ENCODE data around the gene TMUB2.
"Not testable (repeated sequence)": the region's sequence is repeated elsewhere in the genome, so short reads cannot be mapped to it uniquely, and the experiment has no call there.

TMUB2 gene

DNA sequence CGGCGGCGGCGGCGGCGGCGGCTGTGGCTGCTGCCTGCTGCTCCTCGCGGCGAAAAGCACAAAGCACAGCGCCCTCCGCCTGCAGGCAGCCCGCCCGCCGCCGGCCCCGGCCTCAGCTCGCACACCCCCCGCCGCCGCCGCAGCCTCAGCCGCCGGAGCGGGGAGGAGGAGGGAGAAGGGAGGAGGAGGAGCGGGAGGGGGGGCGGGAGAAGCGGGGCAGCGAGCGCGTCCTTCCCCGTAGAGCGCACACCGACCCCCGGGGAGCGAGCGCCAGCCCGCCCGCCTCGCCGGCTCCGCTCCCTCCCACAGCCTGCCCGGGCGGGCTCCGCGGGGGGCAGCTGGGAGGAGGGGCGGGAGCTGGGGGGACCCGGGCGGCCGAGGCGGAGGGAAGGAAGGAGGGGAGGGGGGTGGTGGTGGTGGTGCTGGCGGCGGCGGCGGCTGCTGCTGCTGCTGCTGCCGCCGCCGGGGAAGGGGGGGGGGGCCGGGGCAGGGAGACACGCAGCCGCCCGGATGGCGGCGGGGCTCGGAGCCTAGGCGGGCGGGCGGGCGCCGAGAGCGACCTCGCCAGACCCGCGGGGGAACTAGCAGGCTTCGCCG, 32.9 kb downstream of the TMUB2 start, which contains the start of gene UBTF:
Gene UBTF (minus strand): TSS at position 60 of the 597 bp plus-strand sequence. CDS start 1,446 bp downstream, outside the sequence.
- no peak for DNase-seq

DNA sequence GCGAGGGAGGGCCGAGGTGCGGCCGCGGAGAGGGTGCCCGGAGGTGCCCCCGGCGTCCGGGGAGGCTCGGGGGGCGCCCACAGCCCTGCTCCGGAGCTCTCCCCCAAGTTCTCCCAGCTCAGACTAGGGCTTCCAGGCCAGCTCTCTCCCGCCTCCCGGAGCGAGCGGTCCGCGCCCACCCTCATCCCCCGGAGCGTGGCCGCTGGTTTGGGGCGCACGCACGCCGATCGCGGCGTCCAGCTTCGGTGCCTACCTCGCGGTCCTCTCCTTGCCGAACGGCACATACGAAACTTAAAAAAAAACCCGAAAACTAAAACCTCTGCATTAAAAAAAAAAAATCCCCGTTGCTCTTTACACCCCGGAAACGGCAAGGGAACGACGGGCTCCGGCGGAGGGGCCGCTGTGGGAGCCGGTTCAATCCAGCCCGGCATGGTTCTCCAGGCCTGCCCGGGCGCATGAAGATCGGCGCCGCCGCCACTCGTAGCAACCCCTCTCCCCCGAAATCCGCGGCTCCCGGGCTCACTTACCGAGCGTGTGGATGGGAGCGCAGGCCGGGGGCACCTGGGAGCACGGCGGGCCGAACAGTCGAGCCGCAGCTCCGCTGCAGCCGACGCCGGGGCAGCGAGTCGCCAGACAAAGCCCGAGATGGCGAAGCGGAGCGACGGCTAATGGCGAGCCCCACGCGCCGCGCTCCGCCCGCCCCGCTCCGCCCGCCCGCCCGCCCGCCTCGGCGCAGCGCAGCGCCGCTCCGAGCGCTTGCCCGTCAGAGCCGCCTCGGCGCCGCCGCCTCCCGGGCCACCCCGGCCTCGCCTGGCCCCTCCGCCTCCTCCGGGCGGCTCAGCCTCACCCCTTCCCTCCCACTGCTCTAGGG, 33.7 kb downstream of the TMUB2 start:
- peak; percentile 33 to 50 for DNase-seq

DNA sequence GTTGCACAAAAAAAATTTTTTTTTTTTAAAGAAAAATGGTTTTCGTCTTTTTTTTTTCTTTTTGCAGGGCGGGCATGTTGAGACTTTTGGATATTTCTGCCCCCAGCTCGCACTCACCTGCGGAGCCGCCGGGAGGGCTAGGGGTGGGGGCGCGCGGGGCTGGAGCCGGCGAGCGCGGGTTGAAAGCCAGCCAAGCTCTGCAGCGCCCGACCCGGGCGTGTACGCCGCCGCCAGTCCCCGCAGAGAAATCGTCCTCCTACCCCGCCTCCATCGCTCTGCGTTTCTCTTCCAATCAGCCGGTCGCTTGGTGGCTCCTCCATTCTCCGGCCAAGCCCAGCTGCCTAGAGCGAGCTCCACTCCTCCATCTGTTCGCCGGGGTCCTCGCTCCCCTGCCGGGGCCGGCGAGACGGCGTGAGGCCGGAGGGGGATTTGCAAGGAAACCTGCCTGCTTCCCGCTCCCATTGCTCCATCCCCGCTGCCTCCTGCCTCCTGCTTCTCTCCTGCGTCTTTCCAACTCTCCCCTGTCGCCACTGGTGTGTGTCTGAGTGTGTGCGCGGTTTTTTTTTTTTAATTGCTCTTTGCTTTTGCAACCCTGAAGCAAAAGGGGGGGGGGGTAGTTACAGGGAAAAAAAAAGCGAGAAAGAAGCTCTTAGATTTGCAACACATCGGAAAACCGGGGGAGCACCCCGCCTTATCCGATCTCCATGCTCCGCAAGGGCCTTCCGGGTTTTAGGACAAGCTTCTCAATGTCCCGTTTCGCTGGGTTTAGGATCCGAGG, 34.5 kb downstream of the TMUB2 start:
- DNase-seq, result peak; percentile 71

DNA sequence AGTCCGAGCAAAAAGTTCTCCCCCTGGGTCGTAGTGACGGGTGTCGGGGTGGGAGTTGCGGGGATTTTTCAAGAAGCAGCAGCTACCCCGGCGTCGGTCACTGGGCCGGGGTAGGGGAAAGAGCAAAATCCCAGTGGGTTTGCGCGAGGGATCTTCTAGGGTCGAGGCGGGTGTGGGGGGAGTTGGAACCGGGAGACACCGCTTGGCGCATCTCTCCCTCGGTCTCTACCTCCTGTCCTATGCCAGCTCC, 35.0 kb downstream of the TMUB2 start:
- DNase-seq, result no peak

DNA sequence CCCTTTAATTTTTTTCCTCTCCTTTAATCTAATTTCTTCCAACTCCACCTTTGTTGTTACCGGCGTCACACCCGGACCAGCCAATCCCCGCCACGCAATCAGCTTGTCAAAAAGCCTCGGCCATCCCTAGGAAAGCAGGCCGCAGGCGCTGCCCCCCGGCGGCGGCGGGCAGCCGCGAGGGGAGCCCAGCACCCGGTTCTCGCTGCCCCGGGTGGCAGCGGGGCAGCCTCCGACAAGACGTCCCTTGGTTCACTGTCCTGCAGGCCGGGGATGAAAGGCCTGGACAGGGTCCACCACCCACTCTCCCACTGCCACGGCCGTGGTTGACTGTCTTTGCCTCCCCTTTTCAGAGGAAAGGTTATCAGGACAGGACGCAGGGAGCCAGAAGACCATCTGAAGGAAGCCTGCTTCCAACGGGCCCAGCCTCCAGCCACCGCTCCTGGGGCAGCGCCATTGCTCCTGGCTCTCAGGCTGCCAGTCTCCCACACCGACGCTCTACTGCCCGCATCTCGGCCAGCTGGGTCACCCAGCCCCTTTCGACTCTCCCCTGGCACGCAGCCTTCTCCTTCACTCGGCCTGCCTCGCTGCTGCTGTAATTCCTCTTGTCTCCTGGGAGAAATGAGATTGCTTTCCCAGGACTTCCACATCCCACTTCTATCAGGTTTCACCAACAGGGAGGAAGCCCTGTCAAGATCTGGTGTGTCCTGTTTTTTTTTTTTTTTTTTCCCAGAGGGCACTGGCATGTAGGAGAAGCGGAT, 35.5 kb downstream of the TMUB2 start:
- peak; percentile 40 to 55 for DNase-seq

DNA sequence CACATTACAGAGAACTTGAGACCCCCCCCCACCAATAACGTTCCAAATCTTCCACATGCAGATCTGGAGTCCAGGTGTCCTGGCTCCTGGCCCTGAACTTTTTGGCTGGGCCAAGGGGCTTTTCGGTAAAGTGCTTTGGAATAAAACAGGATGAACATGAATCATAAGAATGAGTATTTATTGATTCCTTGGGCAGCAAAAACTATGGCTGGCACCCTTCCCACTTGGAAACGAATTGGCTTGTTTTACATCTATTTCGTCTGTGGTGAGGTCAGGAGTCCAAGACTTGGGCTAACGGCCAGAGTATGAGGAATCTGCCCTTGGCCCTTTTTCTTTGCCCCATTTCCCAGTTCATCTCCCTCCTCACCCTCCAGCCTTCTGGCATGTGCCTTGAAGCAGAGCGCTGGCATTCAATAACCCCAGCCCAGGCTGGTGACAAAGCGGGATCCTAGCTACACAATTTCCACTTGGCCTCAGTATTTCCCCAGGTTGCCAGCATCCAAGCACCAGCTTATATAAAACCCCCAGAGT, 36.8 kb downstream of the TMUB2 start:
- DNase-seq, result no peak

DNA sequence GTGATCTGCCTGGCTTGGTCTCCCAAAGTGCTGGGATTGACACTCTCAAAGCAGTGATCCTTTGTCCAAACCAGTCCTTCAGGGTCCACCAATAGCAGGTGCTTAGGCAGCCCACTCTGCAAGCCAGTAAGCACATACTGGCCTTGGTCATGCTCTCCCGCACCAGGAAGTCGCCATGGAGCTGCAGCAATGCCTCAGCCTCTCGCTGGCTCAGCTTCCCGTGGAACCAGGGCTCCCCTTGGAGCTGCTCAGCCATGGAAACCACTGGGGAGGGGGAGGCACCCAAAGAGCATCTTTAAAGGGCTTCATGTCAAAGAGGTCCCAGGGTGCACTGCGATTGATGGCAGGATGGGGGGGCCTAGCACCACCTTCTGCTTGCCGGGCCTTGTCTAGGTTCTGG, 42.3 kb downstream of the TMUB2 start:
- DNase-seq, result no peak

DNA sequence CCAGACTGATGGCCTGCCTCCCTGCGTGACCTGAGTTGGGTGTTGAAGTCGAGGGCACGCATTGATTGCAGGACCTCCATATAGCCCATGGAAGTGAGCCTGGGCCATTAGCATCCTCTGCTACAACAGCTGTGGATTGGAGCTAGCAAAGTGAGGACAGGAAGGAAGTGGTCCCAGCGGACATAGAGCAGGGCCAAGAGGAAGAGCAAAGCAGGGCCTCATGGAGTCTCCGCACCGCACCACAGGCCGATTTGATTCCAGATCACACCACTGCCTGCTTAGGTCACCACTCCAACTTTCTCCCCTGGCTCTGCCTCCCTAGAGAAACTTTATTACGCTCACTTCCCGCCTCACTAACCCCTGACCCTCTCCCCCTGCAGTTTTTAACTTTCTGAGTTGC, 43.4 kb downstream of the TMUB2 start:
- no peak for DNase-seq

DNA sequence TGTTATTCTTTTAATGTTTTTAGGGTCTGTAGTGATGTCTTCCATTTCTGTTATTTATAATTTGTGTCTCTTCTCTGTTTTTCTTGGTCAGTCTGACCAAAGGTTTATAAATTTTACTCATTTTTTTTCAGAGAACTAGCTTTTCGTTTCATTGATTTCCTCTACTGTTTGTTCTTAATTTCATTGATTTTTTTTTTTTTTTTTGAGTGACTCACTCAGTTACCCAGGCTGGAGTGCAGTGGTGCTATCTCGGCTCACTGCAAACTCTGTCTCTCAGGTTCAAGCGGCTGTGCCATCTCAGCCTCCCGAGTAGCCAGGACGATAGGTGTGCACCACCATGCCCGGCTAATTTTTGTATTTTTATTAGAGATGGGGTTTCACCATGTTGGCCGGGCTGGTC, 45.3 kb downstream of the TMUB2 start:
- no peak for DNase-seq

DNA sequence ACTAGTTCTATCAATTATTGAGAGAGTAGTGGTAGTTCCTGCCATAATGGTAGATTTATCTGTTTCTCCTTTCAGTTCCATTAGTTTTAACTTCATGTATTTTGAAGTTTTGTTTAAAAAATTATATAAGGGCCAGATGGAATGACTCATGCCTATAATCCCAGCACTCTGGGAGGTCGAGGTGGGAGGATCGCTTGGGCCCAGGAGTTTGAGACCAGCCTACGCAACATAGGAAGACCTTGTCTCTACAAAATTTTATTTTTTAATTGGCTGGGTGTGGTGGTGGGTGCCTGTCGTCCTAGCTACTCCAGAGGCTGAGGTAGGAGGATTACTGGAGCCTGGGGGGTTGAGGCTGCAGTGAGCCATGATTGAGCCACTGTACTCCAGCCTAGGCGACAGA, 46.8 kb downstream of the TMUB2 start:
- no peak for DNase-seq

DNA sequence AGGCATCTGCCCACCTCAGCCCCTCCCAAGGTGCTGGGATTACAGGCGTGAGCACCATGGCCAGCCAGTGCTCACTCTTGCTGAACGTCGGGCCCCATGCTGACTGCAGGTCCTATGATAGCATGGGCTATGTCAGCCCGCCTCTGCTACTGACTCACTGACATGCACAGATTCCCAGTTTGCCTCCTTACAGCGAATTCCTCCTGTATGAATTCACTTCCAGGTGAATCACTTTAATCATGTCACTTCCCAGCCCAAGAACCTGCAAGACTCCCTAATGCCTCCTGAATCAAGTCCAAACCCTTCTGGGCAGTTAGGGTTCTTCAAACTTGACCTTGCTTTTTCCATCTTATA, 48.8 kb downstream of the TMUB2 start:
- no peak for DNase-seq

DNA sequence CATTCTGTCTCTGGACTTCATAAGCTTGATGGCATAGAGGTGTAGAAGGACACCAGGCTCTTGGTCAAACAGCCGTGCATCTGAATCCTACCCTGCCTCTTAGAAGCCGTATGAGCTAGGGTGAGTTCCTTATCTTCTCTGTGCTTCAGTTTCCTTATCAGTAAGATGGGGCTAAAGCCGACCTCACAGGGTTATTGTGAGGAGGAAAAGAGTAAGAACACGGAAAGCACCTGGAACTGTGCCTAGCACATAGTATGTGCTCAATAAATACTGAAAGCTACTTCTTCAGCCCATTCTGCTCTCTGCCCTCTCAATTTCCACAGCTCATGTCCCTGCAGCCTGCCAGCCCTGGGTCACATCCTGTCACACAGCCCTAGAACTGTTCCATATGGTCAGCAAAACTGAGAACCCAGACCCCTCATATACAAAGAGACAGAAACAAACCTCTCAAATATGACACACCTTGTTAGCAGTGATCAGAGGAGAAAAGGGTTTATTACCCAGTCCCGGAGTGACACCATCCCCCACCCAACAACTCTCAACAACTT, 49.7 kb downstream of the TMUB2 start:
- DNase-seq, result no peak

DNA sequence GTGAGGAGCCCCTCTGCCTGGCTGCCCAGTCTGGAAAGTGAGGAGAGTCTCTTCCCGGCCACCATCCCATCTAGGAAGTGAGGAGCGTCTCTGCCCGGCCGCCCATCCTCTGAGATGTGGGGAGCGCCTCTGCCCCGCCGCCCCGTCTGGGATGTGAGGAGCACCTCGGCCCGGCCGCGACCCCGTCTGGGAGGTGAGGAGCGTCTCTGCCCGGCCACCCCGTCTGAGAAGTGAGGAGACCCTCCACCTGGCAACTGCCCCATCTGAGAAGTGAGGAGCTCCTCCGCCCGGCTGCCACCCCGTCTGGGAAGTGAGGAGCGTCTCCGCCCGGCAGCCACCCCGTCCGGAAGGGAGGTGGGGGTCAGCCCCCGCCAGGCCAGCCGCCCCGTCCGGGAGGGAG, 51.1 kb downstream of the TMUB2 start:
- not testable (repeated sequence) for DNase-seq

DNA sequence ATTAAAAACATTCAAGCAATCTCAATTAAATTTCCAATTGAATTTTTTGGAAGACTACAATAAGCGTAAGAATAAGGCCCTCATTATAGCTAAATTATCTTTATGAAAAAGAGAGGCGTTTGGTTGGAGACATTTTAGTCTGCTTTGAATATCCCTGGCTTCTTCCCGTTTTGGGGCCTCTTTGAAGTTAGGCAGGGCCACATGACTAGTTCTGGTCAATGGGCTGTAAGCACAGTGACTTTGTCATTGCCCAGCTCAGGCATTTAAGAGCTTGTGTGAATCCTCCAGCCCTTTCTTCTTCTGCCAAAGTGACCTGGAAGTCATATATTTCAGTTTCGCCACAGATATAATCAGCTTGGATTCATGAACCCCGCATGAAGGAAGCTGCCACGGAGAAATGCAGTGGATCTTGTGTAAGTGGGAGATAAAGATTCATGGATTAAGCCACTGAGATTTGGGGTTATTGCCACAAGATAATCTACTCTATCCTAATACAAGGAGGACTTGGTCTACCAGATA, 54.4 kb downstream of the TMUB2 start:
- DNase-seq, result peak; percentile 48 to 60

Measured in inflammatory macrophage treated with lipopolysaccharide for 1 hour (primary cell).